OCI-LY3 (cell line): ENCODE measurements around the gene CAPZB.
"Not testable (repeated sequence)": the region's sequence is repeated elsewhere in the genome, so short reads cannot be mapped to it uniquely, and the experiment has no call there.

Source experiments
- H2AFZ ChIP-seq: fragments of 200-600, 300-600 bp; shearing (Covaris generic); 2 replicates; pipeline ENCODE4 v1.6.0; 2014; ENCODE audit warnings: antibody characterized with exemption, low read depth, low read length
- H3K27ac ChIP-seq: fragments of 200-600, 300-600 bp; sonication (generic); 2 replicates; pipeline ENCODE4 v1.5.1; 2014; ENCODE audit warnings: mild to moderate bottlenecking, low read length, moderate library complexity, mixed read lengths
- H3K27me3 ChIP-seq: fragments of 200-600, 300-600 bp; sonication (generic); 2 replicates; pipeline ENCODE4 v1.6.1; 2014; ENCODE audit warnings: low read depth, low read length, mixed read lengths
- H3K36me3 ChIP-seq: fragments of 200-600, 300-600 bp; sonication (generic); replicated peaks from 2 replicates; pipeline ENCODE3; 2014; ENCODE audit warnings: low read depth, low read length, mixed read lengths
- H3K4me1 ChIP-seq: fragments of 300-600, 200-600 bp; sonication (generic); 2 replicates; pipeline ENCODE4 v1.6.1; 2014; ENCODE audit warnings: low read length, mixed read lengths
- H3K4me2 ChIP-seq: fragments of 200-600, 300-600 bp; sonication (generic); 2 replicates; pipeline ENCODE4 v1.6.1; 2014; ENCODE audit warnings: low read length, mixed read lengths
- H3K4me3 ChIP-seq: fragments of 300-600, 200-600 bp; sonication (generic); 2 replicates; pipeline ENCODE4 v1.5.1; 2014; ENCODE audit warnings: antibody characterized with exemption, mild to moderate bottlenecking, low read length, moderate library complexity
- H3K79me2 ChIP-seq: fragments of 300-600, 200-600 bp; shearing (Covaris generic); 2 replicates; pipeline ENCODE4 v1.6.1; 2014; ENCODE audit warnings: mild to moderate bottlenecking, low read length, mixed read lengths
- H3K9ac ChIP-seq: fragments of 300-600, 200-600 bp; shearing (Covaris generic); 2 replicates; pipeline ENCODE4 v1.6.0; 2014; ENCODE audit warnings: mild to moderate bottlenecking, low read length, moderate library complexity
- H3K9me3 ChIP-seq: fragments of 200-600, 300-600 bp; shearing (Covaris generic); 2 replicates; pipeline ENCODE4 v1.6.1; 2014; ENCODE audit warnings: low read length, mixed read lengths; ENCODE audit not compliant: insufficient read depth
- H4K20me1 ChIP-seq: fragments of 200-600, 300-600 bp; sonication (generic); 2 replicates; pipeline ENCODE4 v1.6.1; 2016; ENCODE audit warnings: low read length, mixed read lengths; ENCODE audit not compliant: insufficient read depth
- CTCF ChIP-seq: fragments of 200-600, 300-600 bp; sonication (generic); IDR thresholded peaks from 2 replicates; pipeline ENCODE4 v1.5.1; 2014; ENCODE audit warnings: antibody characterized with exemption, low read length, low read depth
- EZH2phosphoT487 ChIP-seq: fragments of 200-600 bp; shearing (Covaris generic); IDR thresholded peaks from 2 replicates; pipeline ENCODE4 v1.6.1; 2018; ENCODE audit warnings: antibody characterized with exemption, mixed run types, low read depth

Gene CAPZB

GRCh38 chr1:19505693-19506457, 20.5 kb upstream of the CAPZB start:
- TF ChIP-seq EZH2phosphoT487 (no peak), CTCF (no peak)
- Histone ChIP-seq H3K27ac (no peak overlapping the region), H4K20me1 (no peaks in the 10 kb centered on the region), H3K9ac (no peak overlapping the region), H3K4me1 (peaks cover 3% of the 10 kb centered on the region; the same call in 1 of the 2 replicates), H3K36me3 (no peaks in the 10 kb centered on the region), H2AFZ (no peak overlapping the region), H3K9me3 (no peaks in the 10 kb centered on the region), H3K4me2 (no peak overlapping the region), H3K79me2 (no peaks in the 10 kb centered on the region), H3K4me3 (no peak overlapping the region), H3K27me3 (no peaks in the 10 kb centered on the region)

GRCh38 chr1:19504796-19505692, 19.7 kb upstream of the CAPZB start:
- Histone ChIP-seq H3K9ac (no peak overlapping the region), H3K4me3 (no peak overlapping the region), H3K4me1 (peaks cover 3% of the 10 kb centered on the region; the same call in 1 of the 2 replicates), H3K27ac (no peak overlapping the region), H3K27me3 (no peaks in the 10 kb centered on the region), H3K9me3 (no peaks in the 10 kb centered on the region), H3K4me2 (no peak overlapping the region), H3K36me3 (no peaks in the 10 kb centered on the region), H4K20me1 (no peaks in the 10 kb centered on the region), H3K79me2 (no peaks in the 10 kb centered on the region), H2AFZ (no peak overlapping the region)
- no peak for TF ChIP-seq CTCF
- TF ChIP-seq EZH2phosphoT487, result no peak

GRCh38 chr1:19502284-19502683, 16.9 kb upstream of the CAPZB start:
- not testable (repeated sequence) for H2AFZ ChIP-seq, H3K4me2 ChIP-seq, H3K9ac ChIP-seq, H3K4me1 ChIP-seq, H3K9me3 ChIP-seq, H3K27ac ChIP-seq, H3K4me3 ChIP-seq, H3K27me3 ChIP-seq, H3K36me3 ChIP-seq, H4K20me1 ChIP-seq, H3K79me2 ChIP-seq

GRCh38 chr1:19499887-19500286, 14.5 kb upstream of the CAPZB start:
- H3K4me3 ChIP-seq, H3K27me3 ChIP-seq, H3K79me2 ChIP-seq, H3K4me1 ChIP-seq, H3K27ac ChIP-seq, H3K4me2 ChIP-seq, H2AFZ ChIP-seq, H3K9ac ChIP-seq, H3K36me3 ChIP-seq, H3K9me3 ChIP-seq, H4K20me1 ChIP-seq: not testable (repeated sequence)

- not testable (repeated sequence) for H3K79me2 ChIP-seq, H3K9ac ChIP-seq, H4K20me1 ChIP-seq, H2AFZ ChIP-seq, H3K4me2 ChIP-seq, H3K4me1 ChIP-seq, H3K27me3 ChIP-seq, H3K4me3 ChIP-seq, H3K27ac ChIP-seq, H3K36me3 ChIP-seq, H3K9me3 ChIP-seq
Observed at GRCh38 chr1:19497443-19497842, 12.1 kb upstream of the CAPZB start.
